NCI-H1436 (cell line): ENCODE data around the gene CLIP1.
"Not testable (repeated sequence)": the region's sequence is repeated elsewhere in the genome, so short reads cannot be mapped to it uniquely, and the experiment has no call there.

Source experiments
- DNase-seq: peaks from one replicate; lab custom pipeline; 2025; lab: John Stamatoyannopoulos, UW

CLIP1 gene

GRCh38 chr12:122310626-122311333 lies 111.7 kb downstream of the CLIP1 start:
- no peak for DNase-seq

GRCh38 chr12:122309564-122310121 lies 112.8 kb downstream of the CLIP1 start:
- no peak for DNase-seq

- DNase-seq = no peak
Observed at GRCh38 chr12:122308811-122309210, 113.7 kb downstream of the CLIP1 start.

- no peak for DNase-seq
Observed at GRCh38 chr12:122306407-122306806, 116.1 kb downstream of the CLIP1 start.

- DNase-seq = no peak
Observed at GRCh38 chr12:122304924-122305323, 117.5 kb downstream of the CLIP1 start.

GRCh38 chr12:122303068-122303467 lies 119.4 kb downstream of the CLIP1 start:
- DNase-seq = no peak

- DNase-seq = no peak
Observed at GRCh38 chr12:122298071-122298748, 124.3 kb downstream of the CLIP1 start.

GRCh38 chr12:122297494-122297893 lies 125.0 kb downstream of the CLIP1 start:
- no peak for DNase-seq

GRCh38 chr12:122295877-122296276 lies 126.6 kb downstream of the CLIP1 start:
- DNase-seq = no peak

GRCh38 chr12:122293081-122293480 lies 129.4 kb downstream of the CLIP1 start:
- no peak for DNase-seq

GRCh38 chr12:122291431-122291830 lies 131.0 kb downstream of the CLIP1 start:
- DNase-seq = no peak

- no peak for DNase-seq
Observed at GRCh38 chr12:122283680-122284079, 138.8 kb downstream of the CLIP1 start.

- no peak for DNase-seq
Observed at GRCh38 chr12:122282061-122282460, 140.4 kb downstream of the CLIP1 start.

GRCh38 chr12:122276242-122276641 lies 146.2 kb downstream of the CLIP1 start:
- DNase-seq = no peak

GRCh38 chr12:122275459-122275858 lies 147.0 kb downstream of the CLIP1 start:
- DNase-seq = no peak

- DNase-seq = peak; percentile 94
Observed at GRCh38 chr12:122266230-122266901, 156.1 kb downstream of the CLIP1 start, which contains the start of gene VPS33A. Gene VPS33A, minus strand, starts transcription at chr12:122266494. Its CDS starts 86 bp downstream, at chr12:122266408.

- no peak for DNase-seq
Observed at GRCh38 chr12:122265886-122266229, 156.6 kb downstream of the CLIP1 start.

- DNase-seq = no peak
Observed at GRCh38 chr12:122265476-122265875, 157.0 kb downstream of the CLIP1 start.

GRCh38 chr12:122260735-122261134 lies 161.7 kb downstream of the CLIP1 start:
- DNase-seq = not testable (repeated sequence)

GRCh38 chr12:122258939-122259338 lies 163.5 kb downstream of the CLIP1 start:
- not testable (repeated sequence) for DNase-seq

- not testable (repeated sequence) for DNase-seq
Observed at GRCh38 chr12:122258462-122258861, 164.0 kb downstream of the CLIP1 start.

GRCh38 chr12:122250536-122250935 lies 171.9 kb downstream of the CLIP1 start:
- DNase-seq = no peak

- no peak for DNase-seq
Observed at GRCh38 chr12:122250047-122250446, 172.4 kb downstream of the CLIP1 start.
